IMR-90 (cell line): Measurements from ENCODE around the gene ATP11A.

Source experiments
- BHLHE40 ChIP-seq: fragments of 150-350 bp; IDR thresholded peaks from 2 replicates; pipeline ENCODE4 v1.6.1; 2016; ENCODE audit warnings: mild to moderate bottlenecking, low read depth, low read length
- CEBPB ChIP-seq: IDR thresholded peaks from 2 replicates; pipeline ENCODE4 v1.6.1; 2012; ENCODE audit warnings: low read depth, low read length, improper control_type of control experiment
- CHD1 ChIP-seq: IDR thresholded peaks from 2 replicates; pipeline ENCODE4 v1.6.1; 2012; ENCODE audit warnings: low read depth, low read length, improper control_type of control experiment
- CTCF ChIP-seq: conservative IDR thresholded peaks from 2 replicates; pipeline ENCODE4 v1.5.1; 2012; ENCODE audit warnings: mild to moderate bottlenecking, low read depth, low read length, improper control_type of control experiment
- ELK1 ChIP-seq: fragments of 150-350 bp; IDR thresholded peaks from 2 replicates; pipeline ENCODE4 v1.6.1; 2016; ENCODE audit warnings: low read depth, mild to moderate bottlenecking, low read length, moderate library complexity, borderline replicate concordance
- MAFK ChIP-seq: IDR thresholded peaks from 2 replicates; pipeline ENCODE4 v1.6.1; 2012; ENCODE audit warnings: low read depth, low read length, improper control_type of control experiment
- MXI1 ChIP-seq: IDR thresholded peaks from 2 replicates; pipeline ENCODE4 v1.6.1; 2012; ENCODE audit warnings: low read depth, mild to moderate bottlenecking, low read length, moderate library complexity, borderline replicate concordance
- NFE2L2 ChIP-seq: fragments of 150-350 bp; IDR thresholded peaks from 2 replicates; pipeline ENCODE4 v1.6.1; 2016; ENCODE audit warnings: low read depth, mild to moderate bottlenecking, low read length
- POLR2A ChIP-seq: IDR thresholded peaks from 2 replicates; pipeline ENCODE4 v1.6.1; 2012; ENCODE audit warnings: mild to moderate bottlenecking, low read depth, low read length
- RAD21 ChIP-seq: IDR thresholded peaks from 2 replicates; pipeline ENCODE4 v1.6.1; 2012; ENCODE audit warnings: low read length, improper control_type of control experiment
- RCOR1 ChIP-seq: IDR thresholded peaks from 2 replicates; pipeline ENCODE4 v1.6.1; 2012; ENCODE audit warnings: mild to moderate bottlenecking, low read length, improper control_type of control experiment; ENCODE audit not compliant: insufficient replicate concordance
- RFX5 ChIP-seq: IDR thresholded peaks from 2 replicates; pipeline ENCODE4 v1.8.0; 2012; ENCODE audit warnings: low read depth, mild to moderate bottlenecking, low read length, moderate library complexity
- SMC3 ChIP-seq: fragments of 150-350 bp; IDR thresholded peaks from 2 replicates; pipeline ENCODE4 v1.6.1; 2016; ENCODE audit warnings: low read depth, mild to moderate bottlenecking, antibody characterized with exemption, low read length, moderate library complexity
- USF2 ChIP-seq: fragments of 150-350 bp; IDR thresholded peaks from 2 replicates; pipeline ENCODE4 v1.6.1; 2017; ENCODE audit warnings: mild to moderate bottlenecking, antibody characterized with exemption, low read length, low read depth

GRCh38 chr13:112756511-112756966, 66.7 kb downstream of the ATP11A start:
- no peak for TF ChIP-seq CTCF
- no peak for TF ChIP-seq RAD21
- no peak for TF ChIP-seq USF2
- no peak for TF ChIP-seq POLR2A
- TF ChIP-seq MAFK = no peak
- TF ChIP-seq NFE2L2 = no peak
- no peak for TF ChIP-seq MXI1
- no peak for TF ChIP-seq SMC3
- no peak for TF ChIP-seq CHD1
- TF ChIP-seq BHLHE40 = no peak
- no peak for TF ChIP-seq RCOR1
- no peak for TF ChIP-seq CEBPB
- TF ChIP-seq ELK1 = no peak
- TF ChIP-seq RFX5 = no peak
